GM03348 (cell line): ENCODE measurements around the gene SLC18A2.

Source experiments
- DNase-seq: peaks from one replicate; pipeline ENCODE4 v3.0.0; 2012; ENCODE audit warnings: low spot score

Gene SLC18A2

GRCh38 chr10:117313641-117314040 is 72.7 kb downstream of the SLC18A2 start:
- DNase-seq: no peak

- DNase-seq: no peak
These were observed 75.8 kb downstream of the SLC18A2 start for GRCh38 chr10:117316701-117317100.

- DNase-seq: peak; percentile 13
These were observed 78.0 kb downstream of the SLC18A2 start for GRCh38 chr10:117318909-117319308.

- peak; percentile 22 for DNase-seq
These were observed 79.2 kb downstream of the SLC18A2 start for GRCh38 chr10:117320050-117320665.

DNA sequence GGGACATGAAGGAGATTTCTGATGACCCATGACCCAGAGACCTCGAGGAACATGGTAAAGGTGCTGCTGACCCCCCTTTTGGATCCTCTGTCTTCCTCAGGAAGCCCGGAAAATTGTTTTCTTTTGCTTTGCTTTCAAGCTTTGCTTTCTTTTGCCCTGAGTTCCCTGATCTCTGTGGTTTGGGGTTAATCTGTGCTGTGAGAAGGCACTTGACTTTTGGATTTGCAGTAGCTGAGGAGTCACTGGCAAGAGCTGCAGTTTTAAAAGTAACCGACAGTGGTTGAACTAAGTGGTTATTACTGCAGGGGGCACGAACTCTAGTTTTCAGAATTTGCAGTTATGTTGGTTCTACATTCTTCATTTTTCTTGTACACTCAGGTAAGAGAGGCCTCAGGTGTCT is 81.3 kb downstream of the SLC18A2 start:
- DNase-seq: no peak

DNA sequence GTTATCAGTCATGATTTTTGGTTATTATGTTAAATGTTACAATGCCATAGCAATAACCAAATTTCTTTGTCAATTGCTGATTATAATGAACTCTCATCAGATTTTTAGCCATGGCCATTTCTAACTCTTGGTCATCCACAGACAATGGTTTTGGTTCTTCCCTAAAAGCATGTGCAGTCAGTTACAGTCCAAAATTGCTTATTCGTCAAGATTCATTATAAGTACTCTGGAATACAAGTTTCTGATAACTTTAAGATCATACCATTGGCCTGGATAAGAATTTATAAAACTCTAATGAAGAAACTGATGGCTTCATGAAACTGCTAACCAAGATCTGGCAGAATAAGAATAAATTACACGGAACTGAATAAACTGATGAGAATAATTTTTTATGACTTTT is 83.5 kb downstream of the SLC18A2 start:
- DNase-seq: no peak

DNA sequence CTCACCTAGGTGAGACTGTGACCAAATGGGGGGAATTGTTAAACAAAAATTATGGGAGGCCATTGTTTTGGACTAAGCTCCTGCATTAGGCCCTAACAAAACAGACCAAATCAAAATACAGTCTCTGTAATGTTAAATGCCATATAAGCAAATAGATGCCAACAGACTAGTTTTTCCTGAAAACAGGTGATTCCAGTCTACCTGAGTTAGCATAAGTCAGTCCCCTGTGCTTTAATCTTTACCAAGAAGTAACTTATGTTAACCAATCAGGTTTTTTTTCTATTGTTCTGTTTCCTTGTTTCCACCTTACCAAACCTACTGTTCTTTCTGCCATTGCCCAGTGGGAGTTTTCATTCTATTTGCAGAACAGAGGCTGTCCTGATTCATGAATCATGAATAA is 86.3 kb downstream of the SLC18A2 start:
- no peak for DNase-seq
